Measurements from ENCODE around the gene SHE.

SHE gene

DNA sequence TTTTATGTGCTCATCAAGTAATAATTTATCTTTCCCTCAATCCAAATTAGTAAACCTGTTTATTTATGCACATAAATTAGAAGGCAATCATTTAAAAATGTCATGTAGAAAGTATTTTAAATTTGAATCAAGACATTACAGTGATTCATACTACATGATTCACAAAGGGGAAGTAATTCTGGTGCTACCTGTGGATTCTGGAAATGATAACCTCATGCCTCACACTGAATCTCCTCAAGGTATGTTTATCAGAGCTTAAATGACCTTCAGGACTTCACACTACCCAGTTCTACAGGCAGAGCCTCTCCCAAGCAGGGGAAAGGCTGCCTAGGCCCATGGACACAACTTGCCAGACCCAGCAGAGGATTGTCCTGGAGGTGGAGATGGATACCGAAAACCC, 25.4 kb downstream of the SHE start:
- DNase-seq = no peak

GRCh38 chr1:154474802-154475201, 27.4 kb downstream of the SHE start:
- no peak for DNase-seq

- DNase-seq = no peak
Observed at GRCh38 chr1:154471304-154471703, 30.9 kb downstream of the SHE start.

DNA sequence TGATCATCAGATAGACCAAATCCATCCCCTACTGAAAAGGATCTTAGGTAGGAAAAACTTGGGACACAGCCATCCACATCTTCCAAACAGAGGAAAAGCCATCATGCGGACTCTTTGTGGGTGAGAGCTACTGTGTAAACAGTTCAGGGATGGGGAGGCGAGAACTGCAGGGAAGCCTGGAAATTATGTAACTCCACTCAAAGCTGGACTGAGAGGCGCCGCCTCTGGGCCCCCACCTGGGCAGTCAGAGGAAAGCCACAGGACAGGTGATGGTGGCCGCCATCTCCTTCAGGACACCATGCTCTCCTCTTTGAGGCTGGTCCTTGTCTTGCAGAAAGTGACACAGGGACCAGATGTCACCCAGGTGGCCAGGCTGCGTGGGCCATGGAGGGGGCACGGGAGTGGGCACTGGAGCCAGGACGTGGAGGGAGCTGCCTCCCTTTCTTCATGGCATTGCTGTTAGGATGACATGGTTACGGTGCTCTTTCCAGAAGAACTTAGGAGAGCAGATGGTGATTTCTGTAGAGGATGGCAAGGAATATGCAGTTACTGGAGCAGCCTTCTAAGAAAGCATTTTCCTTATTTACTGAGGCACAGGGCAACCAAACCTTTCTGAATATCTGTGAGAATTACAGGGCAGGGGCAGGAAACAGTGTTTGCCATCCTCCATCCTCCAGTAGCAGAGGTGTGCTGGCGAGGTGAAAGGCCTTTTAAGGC, 32.2 kb downstream of the SHE start:
- no peak for DNase-seq

- DNase-seq = no peak
Observed at GRCh38 chr1:154468535-154469250, 33.5 kb downstream of the SHE start.

DNA sequence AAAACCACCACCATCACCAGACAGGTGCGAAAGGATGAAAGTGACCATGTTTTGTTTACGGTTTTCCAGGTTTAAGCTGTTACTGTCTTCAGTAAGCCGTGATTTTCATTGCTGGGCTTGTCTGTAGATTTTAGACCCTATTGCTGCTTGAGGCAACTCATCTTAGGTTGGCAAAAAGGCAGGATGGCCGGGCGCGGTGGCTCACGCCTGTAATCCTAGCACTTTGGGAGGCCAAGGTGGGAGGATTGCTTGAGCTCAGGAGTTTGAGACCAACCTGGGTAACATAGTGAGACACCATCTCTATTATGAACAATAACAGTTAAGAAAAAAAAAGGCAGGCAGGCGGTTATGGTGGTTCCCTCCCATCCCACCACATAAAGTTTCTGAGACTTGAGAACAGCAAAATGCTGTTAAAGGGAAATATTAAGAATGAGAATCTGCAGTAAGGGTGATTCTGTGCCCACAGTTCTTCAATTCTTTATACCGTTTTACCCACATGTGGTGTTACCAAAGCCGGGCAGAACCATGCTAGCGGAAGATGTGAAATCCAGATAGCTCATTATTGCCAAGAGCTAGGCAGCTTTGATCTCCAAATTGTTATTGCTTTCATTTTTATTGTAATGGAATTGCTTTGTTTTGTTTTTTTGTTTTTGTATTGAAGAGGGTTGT, 34.6 kb downstream of the SHE start:
- DNase-seq = no peak

DNA sequence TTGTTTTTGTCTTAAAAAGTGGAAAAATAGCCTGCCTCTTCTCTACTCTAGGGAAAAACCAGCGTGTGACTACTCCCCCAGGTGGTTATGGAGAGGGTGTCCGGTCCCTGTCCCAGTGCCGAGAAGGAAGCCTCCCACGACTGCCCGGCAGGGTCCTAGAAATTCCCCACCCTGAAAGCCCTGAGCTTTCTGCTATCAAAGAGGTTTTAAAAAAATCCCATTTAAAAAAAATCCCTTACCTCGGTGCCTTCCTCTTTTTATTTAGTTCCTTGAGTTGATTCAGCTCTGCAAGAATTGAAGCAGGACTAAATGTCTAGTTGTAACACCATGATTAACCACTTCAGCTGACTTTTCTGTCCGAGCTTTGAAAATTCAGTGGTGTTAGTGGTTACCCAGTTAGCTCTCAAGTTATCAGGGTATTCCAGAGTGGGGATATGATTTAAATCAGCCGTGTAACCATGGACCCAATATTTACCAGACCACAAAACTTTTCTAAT, 35.2 kb downstream of the SHE start:
- DNase-seq = no peak

- DNase-seq = no peak
Observed at GRCh38 chr1:154466206-154466605, 36.0 kb downstream of the SHE start.

DNA sequence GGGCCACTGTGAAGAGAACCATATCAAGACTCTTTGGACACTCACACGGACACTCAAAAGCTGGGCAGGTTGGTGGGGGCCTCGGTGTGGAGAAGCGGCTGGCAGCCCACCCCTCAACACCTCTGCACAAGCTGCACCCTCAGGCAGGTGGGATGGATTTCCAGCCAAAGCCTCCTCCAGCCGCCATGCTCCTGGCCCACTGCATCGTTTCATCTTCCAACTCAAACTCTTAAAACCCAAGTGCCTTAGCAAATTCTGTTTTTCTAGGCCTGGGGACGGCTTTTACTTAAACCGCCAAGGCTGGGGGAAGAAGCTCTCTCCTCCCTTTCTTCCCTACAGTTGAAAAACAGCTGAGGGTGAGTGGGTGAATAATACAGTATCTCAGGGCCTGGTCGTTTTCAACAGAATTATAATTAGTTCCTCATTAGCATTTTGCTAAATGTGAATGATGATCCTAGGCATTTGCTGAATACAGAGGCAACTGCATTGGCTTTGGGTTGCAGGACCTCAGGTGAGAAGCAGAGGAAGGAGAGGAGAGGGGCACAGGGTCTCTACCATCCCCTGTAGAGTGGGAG, 36.5 kb downstream of the SHE start:
- DNase-seq = no peak

DNA sequence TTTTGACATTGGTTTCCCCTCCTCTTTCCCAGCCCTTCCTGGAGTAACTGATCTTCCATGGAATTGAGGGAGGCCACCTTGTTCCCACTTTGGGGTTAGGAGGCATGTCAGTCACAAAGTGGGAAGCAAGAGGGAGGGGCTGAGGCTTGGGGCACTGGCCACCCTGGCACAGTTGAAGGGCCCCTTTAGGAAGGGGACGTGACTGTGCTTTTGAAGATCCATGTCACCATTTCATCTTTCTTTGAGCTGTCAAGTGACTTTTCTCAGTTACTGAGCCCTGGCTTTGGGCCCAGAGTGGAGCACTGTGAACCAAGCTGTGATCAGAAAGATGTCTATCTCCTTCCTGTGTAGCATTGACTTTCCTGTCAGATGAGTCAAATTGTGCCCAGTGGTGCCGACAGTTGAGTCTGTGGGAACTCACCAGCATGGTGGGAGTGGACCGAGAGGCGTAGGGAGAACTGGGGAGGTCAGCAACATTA, 38.7 kb downstream of the SHE start:
- no peak for DNase-seq

GRCh38 chr1:154460695-154461260, 41.4 kb downstream of the SHE start:
- no peak for DNase-seq

DNA sequence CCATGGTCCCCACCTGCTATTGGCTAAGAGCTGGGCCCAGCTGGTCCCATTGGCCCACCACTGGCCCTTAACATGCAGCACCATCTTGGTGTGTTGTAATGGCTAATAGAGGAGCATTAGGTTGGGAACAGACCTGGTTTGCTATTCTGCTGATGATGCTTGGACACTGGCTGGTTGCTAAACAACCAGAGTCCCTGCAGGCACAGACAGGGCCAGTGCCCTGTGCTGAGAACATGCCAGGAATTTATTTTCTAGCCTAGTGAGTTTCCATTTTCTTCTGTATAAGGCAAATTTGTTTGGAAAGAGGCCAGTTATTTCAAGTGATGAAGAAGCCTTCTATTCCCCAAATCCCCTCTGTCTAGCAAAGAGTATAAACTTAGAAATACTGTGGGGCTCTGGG, 43.1 kb downstream of the SHE start:
- no peak for DNase-seq

GRCh38 chr1:154456631-154457030, 45.6 kb downstream of the SHE start:
- no peak for DNase-seq

GRCh38 chr1:154454386-154455120, 47.7 kb downstream of the SHE start:
- no peak for DNase-seq

- DNase-seq = no peak
Observed at GRCh38 chr1:154453574-154454352, 48.4 kb downstream of the SHE start.

GRCh38 chr1:154453161-154453560, 49.1 kb downstream of the SHE start:
- no peak for DNase-seq

GRCh38 chr1:154448331-154448811, 53.8 kb downstream of the SHE start:
- DNase-seq = no peak

GRCh38 chr1:154446789-154447188, 55.4 kb downstream of the SHE start:
- DNase-seq = no peak

- no peak for DNase-seq
Observed at GRCh38 chr1:154446292-154446691, 55.9 kb downstream of the SHE start.

DNA sequence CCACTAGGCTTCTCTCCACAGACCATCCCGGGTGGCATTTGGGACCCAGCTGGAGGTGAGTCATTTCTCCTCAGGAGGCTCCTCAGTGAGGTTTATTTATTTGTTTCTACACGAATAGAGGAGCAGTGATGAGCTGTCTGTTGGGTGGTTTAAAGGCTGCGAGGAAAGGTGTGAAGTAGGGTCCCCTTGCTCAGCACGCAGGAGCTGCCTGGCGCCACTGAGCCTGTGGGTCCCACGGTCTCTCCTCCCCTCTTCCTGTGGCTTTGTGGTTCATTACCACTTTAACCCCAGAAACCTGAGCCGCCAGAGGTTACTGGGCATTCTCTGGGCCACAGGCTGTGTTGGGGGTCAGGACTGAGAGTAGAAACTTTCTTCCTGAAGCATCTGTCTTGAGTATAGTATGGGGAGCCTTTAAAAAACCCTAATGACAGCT, 57.2 kb downstream of the SHE start:
- no peak for DNase-seq

GRCh38 chr1:154443274-154444013, 58.8 kb downstream of the SHE start:
- DNase-seq = no peak
